ENCODE data around the gene DNAJC16.

The DNAJC16 gene

GRCh38 chr1:15583016-15583706 is 56.5 kb downstream of the DNAJC16 start:
- no peak overlapping the region for H4K8ac ChIP-seq (ENCODE audit: low read depth, low read length)
- no peak overlapping the region for H4K91ac ChIP-seq (ENCODE audit: low read depth, low read length, poor library complexity)
- H3K9me3 ChIP-seq (replicated peaks in 1 of 2; ENCODE audit: control insufficient read depth in 2 of 2, insufficient read depth in 1 of 2, low read depth in 1 of 2, low read length in 2 of 2): no peaks in the 10 kb centered on the region
- H2BK12ac ChIP-seq (ENCODE audit: low read length): no peak overlapping the region
- H2BK120ac ChIP-seq (ENCODE audit: low read depth, low read length): no peak overlapping the region
- H2AFZ ChIP-seq (ENCODE audit: low read length): no peak overlapping the region
- no peak overlapping the region for H3K18ac ChIP-seq (ENCODE audit: low read length)
- H2BK15ac ChIP-seq (ENCODE audit: low read length): no peak overlapping the region
- H2BK5ac ChIP-seq (ENCODE audit: low read length): no peak overlapping the region
- H3K23ac ChIP-seq (ENCODE audit: low read depth, low read length, poor library complexity): no peak overlapping the region
- no peaks in the 10 kb centered on the region for H3K79me1 ChIP-seq (ENCODE audit: low read depth, low read length)
- H2AK5ac ChIP-seq (ENCODE audit: low read depth, low read length): no peak overlapping the region
- WGBS, 2 donors (ENCODE audit: extremely low coverage in 2 of 2, insufficient read length in 2 of 2, insufficient replicate concordance in 1 of 2): no CpG with 5 or more reads among the region's 18 CpGs
- no peak overlapping the region for H3K27ac ChIP-seq (replicated peaks; ENCODE audit: low read length)
- DNase-seq (ENCODE audit: low spot score): no peak
- H3K4me2 ChIP-seq (ENCODE audit: insufficient read depth, low read length, poor library complexity, severe bottlenecking): no peak overlapping the region
- H3K4me1 ChIP-seq (ENCODE audit: control insufficient read depth in 2 of 2, insufficient read depth in 1 of 2, low read depth in 1 of 2, low read length in 2 of 2): peaks cover 3 to 13% of the 10 kb centered on the region in 2 donors
- H3K4me3 ChIP-seq (ENCODE audit: low read length in 2 of 2): no peak overlapping the region
- no peaks in the 10 kb centered on the region for H3K36me3 ChIP-seq (replicated peaks in 1 of 2; ENCODE audit: control insufficient read depth in 2 of 2, insufficient read depth in 2 of 2, low read length in 2 of 2)
- H3K4ac ChIP-seq (ENCODE audit: low read length): no peak overlapping the region
- H3K14ac ChIP-seq (ENCODE audit: low read length): no peak overlapping the region
- no peak overlapping the region for H3K9ac ChIP-seq (ENCODE audit: low read depth, low read length, poor library complexity)
- H3K27me3 ChIP-seq (ENCODE audit: control insufficient read depth in 3 of 3, insufficient read depth in 3 of 3, low read depth in 1 of 3, low read length in 3 of 3): peaks cover 0 to 10% (median 0%) of the 10 kb centered on the region in 3 experiments

- Histone ChIP-seq H2AFZ (ENCODE audit: low read length) (peak within 1 kb of the TSS; percentile 94), H3K9me3 (replicated peaks in 1 of 2; ENCODE audit: control insufficient read depth in 2 of 2, insufficient read depth in 1 of 2, low read depth in 1 of 2, low read length in 2 of 2) (no peaks in the 10 kb centered on the region), H3K9ac (ENCODE audit: low read depth, low read length, poor library complexity) (peak within 1 kb of the TSS; percentile 30), H3K27me3 (ENCODE audit: control insufficient read depth in 3 of 3, insufficient read depth in 3 of 3, low read depth in 1 of 3, low read length in 3 of 3) (peaks cover 0 to 10% (median 0%) of the 10 kb centered on the region in 3 experiments), H3K23ac (ENCODE audit: low read depth, low read length, poor library complexity) (peak within 1 kb of the TSS; percentile 3), H2BK12ac (ENCODE audit: low read length) (no peak within 1 kb of the TSS), H3K4me2 (ENCODE audit: insufficient read depth, low read length, poor library complexity, severe bottlenecking) (peak within 1 kb of the TSS; percentile 80), H3K79me1 (ENCODE audit: low read depth, low read length) (no peaks in the 10 kb centered on the region), H3K4me3 (ENCODE audit: low read length in 2 of 2) (peak within 1 kb of the TSS; percentile 38 to 79), H2BK120ac (ENCODE audit: low read depth, low read length) (peak within 1 kb of the TSS; percentile 61), H4K8ac (ENCODE audit: low read depth, low read length) (no peak within 1 kb of the TSS), H2BK5ac (ENCODE audit: low read length) (no peak within 1 kb of the TSS), H4K91ac (ENCODE audit: low read depth, low read length, poor library complexity) (peak within 1 kb of the TSS; percentile 38), H2BK15ac (ENCODE audit: low read length) (peak within 1 kb of the TSS; percentile 85), H3K18ac (ENCODE audit: low read length) (peak within 1 kb of the TSS; percentile 95), H3K4ac (ENCODE audit: low read length) (no peak within 1 kb of the TSS), H3K36me3 (replicated peaks in 1 of 2; ENCODE audit: control insufficient read depth in 2 of 2, insufficient read depth in 2 of 2, low read length in 2 of 2) (no peaks in the 10 kb centered on the region), H2AK5ac (ENCODE audit: low read depth, low read length) (no peak within 1 kb of the TSS), H3K27ac (replicated peaks; ENCODE audit: low read length) (no peak within 1 kb of the TSS), H3K14ac (ENCODE audit: low read length) (peak within 1 kb of the TSS; percentile 94), H3K4me1 (ENCODE audit: control insufficient read depth in 2 of 2, insufficient read depth in 1 of 2, low read depth in 1 of 2, low read length in 2 of 2) (peaks cover 2 to 3% of the 10 kb centered on the region in 2 donors)
- no peak for DNase-seq (ENCODE audit: low spot score)
- no CpG with 5 or more reads among the region's 68 CpGs for WGBS, 2 donors (ENCODE audit: extremely low coverage in 2 of 2, insufficient read length in 2 of 2, insufficient replicate concordance in 1 of 2)
Measured at GRCh38 chr1:15584489-15585363, 58.1 kb downstream of the DNAJC16 start, which contains the start of gene AGMAT. TSS of gene AGMAT (minus strand) at chr1:15585051. CDS start at chr1:15584967, 84 bp downstream.

DNA sequence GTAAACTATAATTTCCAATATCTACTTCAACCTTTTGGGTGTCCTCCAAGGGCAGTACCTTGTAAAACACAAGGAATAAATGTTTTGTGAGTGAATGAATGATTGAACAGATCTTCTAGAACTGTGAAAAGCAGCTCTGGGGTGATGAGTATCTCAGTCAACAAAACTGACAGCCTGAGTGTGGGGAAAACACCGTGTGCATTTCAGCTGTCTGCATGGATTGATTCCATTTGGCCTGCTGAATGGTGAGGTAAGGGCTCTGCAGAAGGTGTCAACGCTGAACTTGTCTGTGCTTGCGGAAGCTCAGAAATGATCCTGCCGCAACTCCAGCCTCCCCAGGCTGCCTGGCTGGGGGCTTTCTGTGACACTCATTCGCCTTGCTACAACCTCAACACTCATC is 65.6 kb downstream of the DNAJC16 start:
- no peak for DNase-seq (ENCODE audit: low spot score)
- H3K27ac ChIP-seq (replicated peaks; ENCODE audit: low read length): no peak overlapping the region
- no peak overlapping the region for H4K8ac ChIP-seq (ENCODE audit: low read depth, low read length)
- no peak overlapping the region for H3K4me3 ChIP-seq (ENCODE audit: low read length in 2 of 2)
- no peak overlapping the region for H2AK5ac ChIP-seq (ENCODE audit: low read depth, low read length)
- no peak overlapping the region for H2AFZ ChIP-seq (ENCODE audit: low read length)
- no peak overlapping the region for H2BK12ac ChIP-seq (ENCODE audit: low read length)
- no peak overlapping the region for H3K23ac ChIP-seq (ENCODE audit: low read depth, low read length, poor library complexity)
- H3K4ac ChIP-seq (ENCODE audit: low read length): no peak overlapping the region
- no CpG with 5 or more reads among the region's 5 CpGs for WGBS, 2 donors (ENCODE audit: extremely low coverage in 2 of 2, insufficient read length in 2 of 2, insufficient replicate concordance in 1 of 2)
- no peaks in the 10 kb centered on the region for H3K9me3 ChIP-seq (replicated peaks in 1 of 2; ENCODE audit: control insufficient read depth in 2 of 2, insufficient read depth in 1 of 2, low read depth in 1 of 2, low read length in 2 of 2)
- H3K4me1 ChIP-seq (ENCODE audit: control insufficient read depth in 2 of 2, insufficient read depth in 1 of 2, low read depth in 1 of 2, low read length in 2 of 2): peaks cover 0 to 4% of the 10 kb centered on the region in 2 donors
- H4K91ac ChIP-seq (ENCODE audit: low read depth, low read length, poor library complexity): no peak overlapping the region
- no peak overlapping the region for H3K4me2 ChIP-seq (ENCODE audit: insufficient read depth, low read length, poor library complexity, severe bottlenecking)
- H3K36me3 ChIP-seq (replicated peaks in 1 of 2; ENCODE audit: control insufficient read depth in 2 of 2, insufficient read depth in 2 of 2, low read length in 2 of 2): no peaks in the 10 kb centered on the region
- H3K79me1 ChIP-seq (ENCODE audit: low read depth, low read length): no peaks in the 10 kb centered on the region
- no peak overlapping the region for H3K9ac ChIP-seq (ENCODE audit: low read depth, low read length, poor library complexity)
- H3K27me3 ChIP-seq (ENCODE audit: control insufficient read depth in 3 of 3, insufficient read depth in 3 of 3, low read depth in 1 of 3, low read length in 3 of 3): no peaks in the 10 kb centered on the region
- no peak overlapping the region for H2BK5ac ChIP-seq (ENCODE audit: low read length)
- no peak overlapping the region for H2BK15ac ChIP-seq (ENCODE audit: low read length)
- H3K14ac ChIP-seq (ENCODE audit: low read length): no peak overlapping the region
- no peak overlapping the region for H2BK120ac ChIP-seq (ENCODE audit: low read depth, low read length)
- H3K18ac ChIP-seq (ENCODE audit: low read length): no peak overlapping the region

Data from neuronal stem cell (in vitro differentiated cells).